ENCODE results near the gene GPX3. TPM values are rescaled to one million over a fixed set of nuclear protein-coding genes. Genes with fewer than 3 reads are reported as not detected.

Gene GPX3
- total and polyA plus RNA-seq, 9 of the 15 experiments (the other 6 are each of a cell fraction or from before 2014, with no cell fraction given), result 0.25 to 0.86 TPM; not detected in 7

- Histone ChIP-seq H3K4me3 (no peak overlapping the region), H3K36me3 (ENCODE audit: control insufficient read depth, insufficient read depth, low read length) (peaks cover 52% of the 10 kb centered on the region; the same call in 2 of the 3 replicates), H2AFZ (ENCODE audit: low read depth, low read length) (no peak overlapping the region), H3K4me1 (replicated peaks in 1 of 2; ENCODE audit: control insufficient read depth in 2 of 2, insufficient read depth in 2 of 2, low read length in 2 of 2) (peaks cover 12 to 13% of the 10 kb centered on the region in 2 experiments), H3K9ac (ENCODE audit: insufficient read depth in 1 of 2, low read depth in 2 of 2, low read length in 2 of 2) (no peak overlapping the region), H4K20me1 (replicated peaks; ENCODE audit: control insufficient read depth, insufficient read depth, low read length) (no peaks in the 10 kb centered on the region), H3K79me2 (ENCODE audit: control insufficient read depth, insufficient read depth, low read length) (no peaks in the 10 kb centered on the region), H3K27me3 (ENCODE audit: control insufficient read depth in 2 of 2, insufficient read depth in 2 of 2, low read length in 2 of 2) (no peaks in the 10 kb centered on the region), H3K4me2 (ENCODE audit: insufficient read depth, low read length) (no peak overlapping the region), H3K27ac (ENCODE audit: extremely low read depth, low read depth, low read length) (no peak overlapping the region), H3K9me1 (ENCODE audit: control insufficient read depth, insufficient read depth, low read length) (no peaks in the 10 kb centered on the region), H3K9me3 (replicated peaks; ENCODE audit: control insufficient read depth, insufficient read depth, low read depth, low read length) (no peaks in the 10 kb centered on the region)
- FAIRE-seq (no peak), DNase-seq (ENCODE audit: extremely low read depth in 1 of 4, low spot score in 3 of 4) (no peak), ATAC-seq (no peak)
- TF ChIP-seq ZNF592 (IDR thresholded peaks at IDR 0.05) (no peak), PREB (CRISPR knock-in tag; IDR thresholded peaks at IDR 0.05) (no peak), RNF219 (CRISPR knock-in tag; IDR thresholded peaks at IDR 0.05) (no peak)
- in situ Hi-C loops (cut with MboI), result no loop called here
- 89% methylated on average over 8 of the region's 8 CpGs for WGBS (ENCODE audit: insufficient coverage, low coverage, missing lambda C conversion rate)
- ChIA-PET POLR2A (no interaction called here), CTCF (ENCODE audit: low intra/inter-chr PET ratio) (no interaction called here)
- intact Hi-C loops (cut with micrococcal nuclease), result no loop called here
- no TSS peak for BruUV-seq (replicated peaks)
These were observed 8.3 kb downstream of the GPX3 start for GRCh38 chr5:151028717-151029116.

Measured in K562 (cell line).